ENCODE data around the gene APBA1. TPM values are rescaled to one million over a fixed set of nuclear protein-coding genes. Genes with fewer than 3 reads are reported as not detected.

The APBA1 gene
- total RNA-seq, 2 experiments from 2014 or later, result 0.47 to 1.4 TPM

GRCh38 chr9:69431777-69432176, 240.4 kb downstream of the APBA1 start:
- Histone ChIP-seq H3K9me3 (ENCODE audit: control insufficient read depth in 1 of 2, insufficient read depth in 1 of 2, low read length in 2 of 2) (no peaks in the 10 kb centered on the region), H3K27me3 (ENCODE audit: control insufficient read depth in 1 of 2, insufficient read depth in 2 of 2, low read length in 2 of 2) (no peaks in the 10 kb centered on the region), H3K4me3 (ENCODE audit: low read length) (no peak overlapping the region), H3K4me1 (ENCODE audit: insufficient read depth, low read length) (no peaks in the 10 kb centered on the region), H3K36me3 (ENCODE audit: insufficient read depth, low read length) (no peaks in the 10 kb centered on the region), H3K27ac (ENCODE audit: low read depth in 1 of 2, low read length in 2 of 2) (no peak overlapping the region)
- Mint-ChIP-seq H3K4me3 (no peak overlapping the region), H3K27ac (no peak overlapping the region), H3K27me3 (no peaks in the 10 kb centered on the region), H3K9me3 (no peaks in the 10 kb centered on the region), H3K36me3 (ENCODE audit: low read depth) (no peaks in the 10 kb centered on the region), H3K4me1 (ENCODE audit: low read depth) (no peaks in the 10 kb centered on the region)
- POLR2A ChIA-PET, result no interaction called here
- intact Hi-C loops (cut with DNase I, micrococcal nuclease), result no loop called here
- ATAC-seq (ENCODE audit: poor library complexity) (no peak), DNase-seq (no peak)
- CTCF ChIA-PET, result no interaction called here
- TF ChIP-seq CTCF (IDR thresholded peaks at IDR 0.05), result no peak

DNA sequence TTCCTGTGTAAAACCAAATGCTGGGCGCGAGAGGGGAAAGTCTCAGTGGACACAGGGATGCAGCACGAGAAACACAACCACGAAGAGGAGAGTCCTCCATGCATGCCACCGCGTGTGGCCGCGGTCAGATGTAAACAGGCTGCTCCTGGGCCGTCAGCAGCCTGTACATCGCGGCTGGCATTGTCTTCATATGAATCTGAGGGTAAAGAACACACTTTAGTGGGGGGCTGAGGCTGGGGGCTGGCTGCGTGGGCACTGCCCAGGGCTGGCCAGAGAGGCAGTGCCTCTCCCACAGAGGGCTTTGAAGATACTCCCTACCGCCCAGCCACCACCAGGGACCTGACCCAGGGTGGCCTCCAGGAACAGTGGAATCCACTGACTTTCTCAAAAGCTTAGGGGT, 241.0 kb downstream of the APBA1 start:
- H3K4me1 Mint-ChIP-seq (ENCODE audit: low read depth), result no peaks in the 10 kb centered on the region
- Histone ChIP-seq H3K4me1 (ENCODE audit: insufficient read depth, low read length) (no peaks in the 10 kb centered on the region), H3K27me3 (ENCODE audit: control insufficient read depth in 1 of 2, insufficient read depth in 2 of 2, low read length in 2 of 2) (no peaks in the 10 kb centered on the region), H3K27ac (ENCODE audit: low read depth in 1 of 2, low read length in 2 of 2) (no peak overlapping the region), H3K9me3 (ENCODE audit: control insufficient read depth in 1 of 2, insufficient read depth in 1 of 2, low read length in 2 of 2) (no peaks in the 10 kb centered on the region), H3K36me3 (ENCODE audit: insufficient read depth, low read length) (no peaks in the 10 kb centered on the region), H3K4me3 (ENCODE audit: low read length) (no peak overlapping the region)
- ChIA-PET POLR2A (no interaction called here), CTCF (no interaction called here)
- no peak overlapping the region for H3K27ac Mint-ChIP-seq
- H3K9me3 Mint-ChIP-seq, result no peaks in the 10 kb centered on the region
- ATAC-seq (ENCODE audit: poor library complexity), result no peak
- intact Hi-C loops (cut with DNase I, micrococcal nuclease), result no loop called here
- no peaks in the 10 kb centered on the region for H3K36me3 Mint-ChIP-seq (ENCODE audit: low read depth)
- no peaks in the 10 kb centered on the region for H3K27me3 Mint-ChIP-seq
- no peak for DNase-seq
- TF ChIP-seq CTCF (IDR thresholded peaks at IDR 0.05), result no peak
- H3K4me3 Mint-ChIP-seq, result no peak overlapping the region

DNA sequence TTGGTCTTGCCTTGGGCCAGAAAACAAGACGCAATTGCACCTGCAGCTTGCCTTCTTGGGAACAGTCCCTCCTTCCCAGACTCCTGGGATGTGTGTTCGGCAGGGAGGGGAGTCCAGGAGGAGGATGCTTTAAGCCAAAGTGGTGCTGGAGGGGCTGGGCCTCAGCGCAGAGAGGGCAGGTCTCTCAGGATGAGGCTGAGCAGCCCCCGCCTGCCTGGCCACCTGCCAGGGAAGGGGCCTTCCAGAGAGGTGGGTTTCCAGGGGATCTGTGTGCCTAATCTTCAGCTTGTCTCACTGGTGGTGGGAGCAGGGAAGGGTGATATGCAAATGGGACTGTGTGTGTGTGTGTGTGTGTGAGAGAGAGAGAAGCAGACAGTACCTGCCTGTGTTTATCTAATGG, 242.0 kb downstream of the APBA1 start:
- intact Hi-C loops (cut with DNase I, micrococcal nuclease), result no loop called here
- H3K4me1 ChIP-seq (ENCODE audit: insufficient read depth, low read length), result no peaks in the 10 kb centered on the region
- no peaks in the 10 kb centered on the region for H3K4me1 Mint-ChIP-seq (ENCODE audit: low read depth)
- ATAC-seq (ENCODE audit: poor library complexity), result no peak
- H3K9me3 Mint-ChIP-seq, result no peaks in the 10 kb centered on the region
- H3K27me3 Mint-ChIP-seq, result no peaks in the 10 kb centered on the region
- H3K27me3 ChIP-seq (ENCODE audit: control insufficient read depth in 1 of 2, insufficient read depth in 2 of 2, low read length in 2 of 2), result no peaks in the 10 kb centered on the region
- no peak for TF ChIP-seq CTCF (IDR thresholded peaks at IDR 0.05)
- no peak overlapping the region for H3K27ac ChIP-seq (ENCODE audit: low read depth in 1 of 2, low read length in 2 of 2)
- CTCF ChIA-PET, result no interaction called here
- no peaks in the 10 kb centered on the region for H3K36me3 Mint-ChIP-seq (ENCODE audit: low read depth)
- H3K4me3 ChIP-seq (ENCODE audit: low read length), result no peak overlapping the region
- H3K36me3 ChIP-seq (ENCODE audit: insufficient read depth, low read length), result no peaks in the 10 kb centered on the region
- no peaks in the 10 kb centered on the region for H3K9me3 ChIP-seq (ENCODE audit: control insufficient read depth in 1 of 2, insufficient read depth in 1 of 2, low read length in 2 of 2)
- no peak overlapping the region for H3K4me3 Mint-ChIP-seq
- H3K27ac Mint-ChIP-seq, result no peak overlapping the region
- POLR2A ChIA-PET, result no interaction called here
- DNase-seq, result no peak

All from CD4-positive, alpha-beta T cell (primary cell).